Measurements from ENCODE around the gene RFPL3.
"Not testable (repeated sequence)": the region's sequence is repeated elsewhere in the genome, so short reads cannot be mapped to it uniquely, and the experiment has no call there.

RFPL3 gene

GRCh38 chr22:32331236-32331917 lies 26.3 kb upstream of the RFPL3 start:
- peaks cover 9% of the 10 kb centered on the region for H3K4me1 ChIP-seq (ENCODE audit: control insufficient read depth, insufficient read depth, low read length)
- peaks cover 11% of the 10 kb centered on the region; the same call in 1 of the 2 replicates for H3K9me3 ChIP-seq (ENCODE audit: control insufficient read depth, insufficient read depth, low read depth, low read length)
- no peaks in the 10 kb centered on the region for H3K36me3 ChIP-seq (ENCODE audit: control insufficient read depth, insufficient read depth, low read length)
- no peak overlapping the region for H3K27ac ChIP-seq (ENCODE audit: low read depth, low read length)
- H3K4me3 ChIP-seq (ENCODE audit: low read depth, low read length) = no peak overlapping the region
- H3K9ac ChIP-seq (ENCODE audit: low read length) = no peak overlapping the region
- H3K27me3 ChIP-seq (ENCODE audit: control insufficient read depth, insufficient read depth, low read length) = no peaks in the 10 kb centered on the region

- no peak overlapping the region for H3K4me3 ChIP-seq (ENCODE audit: low read depth, low read length)
- H3K4me1 ChIP-seq (ENCODE audit: control insufficient read depth, insufficient read depth, low read length) = peaks cover 11% of the 10 kb centered on the region
- no peak overlapping the region for H3K9ac ChIP-seq (ENCODE audit: low read length)
- no peaks in the 10 kb centered on the region for H3K27me3 ChIP-seq (ENCODE audit: control insufficient read depth, insufficient read depth, low read length)
- H3K27ac ChIP-seq (ENCODE audit: low read depth, low read length) = no peak overlapping the region
- H3K9me3 ChIP-seq (ENCODE audit: control insufficient read depth, insufficient read depth, low read depth, low read length) = peaks cover 4% of the 10 kb centered on the region; the same call in 1 of the 2 replicates
- no peaks in the 10 kb centered on the region for H3K36me3 ChIP-seq (ENCODE audit: control insufficient read depth, insufficient read depth, low read length)
Observed at GRCh38 chr22:32331918-32332725, 25.5 kb upstream of the RFPL3 start.

- Histone ChIP-seq H3K9ac (ENCODE audit: low read length) (no peak overlapping the region), H3K4me3 (ENCODE audit: low read depth, low read length) (no peak overlapping the region), H3K27ac (ENCODE audit: low read depth, low read length) (no peak overlapping the region), H3K9me3 (ENCODE audit: control insufficient read depth, insufficient read depth, low read depth, low read length) (0 out of 2 replicates have a peak, but pooled peaks cover 3% of the 10 kb centered on the region), H3K27me3 (ENCODE audit: control insufficient read depth, insufficient read depth, low read length) (no peaks in the 10 kb centered on the region), H3K36me3 (ENCODE audit: control insufficient read depth, insufficient read depth, low read length) (no peaks in the 10 kb centered on the region), H3K4me1 (ENCODE audit: control insufficient read depth, insufficient read depth, low read length) (peaks cover 11% of the 10 kb centered on the region)
Observed at GRCh38 chr22:32333141-32333768, 24.4 kb upstream of the RFPL3 start.

DNA sequence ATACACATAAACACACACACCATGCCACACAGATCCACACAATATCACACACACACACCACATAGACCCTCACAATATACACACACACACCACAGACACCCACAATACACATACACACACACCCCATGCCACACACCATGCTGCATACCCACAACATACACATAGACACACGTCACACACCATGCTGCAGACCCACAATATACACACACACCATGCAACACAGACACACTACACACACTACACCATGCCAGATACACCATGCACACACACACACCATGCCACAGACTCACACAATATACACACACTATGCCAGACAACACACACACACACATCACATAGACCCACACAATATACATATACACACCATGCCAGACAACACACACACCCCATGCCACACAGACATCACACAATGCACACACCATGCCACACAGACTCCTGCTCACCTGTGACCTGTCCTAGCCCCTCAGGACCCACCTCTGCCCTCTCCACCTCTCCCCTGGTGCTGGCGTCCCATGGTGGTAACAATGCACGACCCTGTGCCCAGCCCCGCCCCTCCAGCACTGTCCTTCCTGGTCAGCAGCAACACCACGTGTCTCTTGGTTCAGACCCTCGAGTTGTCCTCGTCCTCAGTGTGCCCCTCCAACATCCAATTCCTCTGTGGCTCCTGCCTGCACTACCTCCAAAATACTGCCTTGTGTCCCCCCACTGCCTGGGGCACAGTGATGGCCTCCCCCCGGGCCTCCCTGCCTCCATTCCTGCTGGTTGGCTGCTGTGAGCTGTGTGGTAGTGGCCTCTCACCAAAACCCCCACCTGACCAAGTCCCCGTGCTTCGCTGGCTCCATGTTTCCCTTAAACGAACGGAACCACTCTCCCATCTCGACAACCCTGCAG lies 23.7 kb upstream of the RFPL3 start:
- no peak overlapping the region for H3K9ac ChIP-seq (ENCODE audit: low read length)
- H3K36me3 ChIP-seq (ENCODE audit: control insufficient read depth, insufficient read depth, low read length) = no peaks in the 10 kb centered on the region
- no peak overlapping the region for H3K27ac ChIP-seq (ENCODE audit: low read depth, low read length)
- H3K4me3 ChIP-seq (ENCODE audit: low read depth, low read length) = no peak overlapping the region
- H3K27me3 ChIP-seq (ENCODE audit: control insufficient read depth, insufficient read depth, low read length) = no peaks in the 10 kb centered on the region
- H3K4me1 ChIP-seq (ENCODE audit: control insufficient read depth, insufficient read depth, low read length) = peaks cover 11% of the 10 kb centered on the region
- H3K9me3 ChIP-seq (ENCODE audit: control insufficient read depth, insufficient read depth, low read depth, low read length) = no peaks in the 10 kb centered on the region

DNA sequence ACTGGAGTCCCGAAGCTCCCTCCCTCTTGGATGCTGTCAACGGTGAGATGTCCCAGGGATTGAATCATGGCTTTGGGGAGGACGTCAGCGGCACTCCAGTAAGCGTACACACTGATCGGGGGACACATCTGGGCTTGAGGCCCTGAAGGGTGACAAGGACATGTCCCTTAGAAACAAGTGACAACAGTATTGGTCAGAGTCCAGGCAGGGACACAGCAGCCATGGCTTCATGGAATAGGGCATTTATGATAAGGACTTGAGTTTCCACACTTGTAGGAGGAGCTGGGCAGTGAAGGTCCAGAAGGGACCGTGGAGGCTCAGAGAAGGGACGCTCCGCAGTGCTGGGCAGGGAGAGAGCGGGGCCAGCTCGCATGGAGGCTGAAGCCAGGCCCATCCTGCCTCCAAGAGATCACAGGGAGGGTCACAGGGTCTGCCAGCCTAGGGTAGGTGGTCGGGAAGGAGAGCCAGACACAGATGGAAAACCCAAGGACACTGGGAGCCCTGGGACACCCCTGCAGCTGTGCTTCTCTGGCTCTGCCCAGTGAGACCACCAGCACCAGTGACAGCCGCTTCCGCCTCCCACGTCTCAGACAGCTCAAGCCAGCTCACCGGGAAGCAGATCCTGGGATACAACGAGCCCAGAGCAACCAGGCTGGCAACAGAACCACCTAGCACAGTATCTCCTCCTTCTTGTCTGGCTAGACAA lies 22.9 kb upstream of the RFPL3 start:
- H3K36me3 ChIP-seq (ENCODE audit: control insufficient read depth, insufficient read depth, low read length) = no peaks in the 10 kb centered on the region
- no peaks in the 10 kb centered on the region for H3K9me3 ChIP-seq (ENCODE audit: control insufficient read depth, insufficient read depth, low read depth, low read length)
- no peak overlapping the region for H3K9ac ChIP-seq (ENCODE audit: low read length)

DNA sequence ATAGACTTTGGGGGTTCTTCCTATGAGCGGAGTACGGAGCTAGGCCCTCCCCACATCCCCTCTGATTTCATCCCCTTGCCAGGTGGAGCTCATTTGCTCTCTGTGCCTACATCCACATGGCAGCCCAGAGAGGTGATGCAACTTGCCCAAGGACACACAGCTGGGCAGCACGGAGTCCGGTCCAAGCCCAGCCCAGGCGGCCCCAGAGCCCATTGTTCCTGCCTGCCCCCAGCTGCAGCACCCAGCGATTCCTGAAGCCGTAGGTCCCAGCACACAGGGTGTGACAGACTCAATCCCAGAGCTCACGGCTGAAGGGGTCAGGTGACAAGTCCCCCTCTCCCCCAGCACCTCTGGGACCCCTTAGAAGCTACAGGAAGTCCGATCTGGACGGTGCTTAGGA lies 22.2 kb upstream of the RFPL3 start:
- no peak overlapping the region for H3K4me3 ChIP-seq (ENCODE audit: low read depth, low read length)

More for the DNA sequence above, 22.9 kb upstream of the RFPL3 start:
- Histone ChIP-seq H3K4me1 (ENCODE audit: control insufficient read depth, insufficient read depth, low read length) (peaks cover 11% of the 10 kb centered on the region), H3K27ac (ENCODE audit: low read depth, low read length) (no peak overlapping the region), H3K27me3 (ENCODE audit: control insufficient read depth, insufficient read depth, low read length) (no peaks in the 10 kb centered on the region), H3K4me3 (ENCODE audit: low read depth, low read length) (no peak overlapping the region)

DNA sequence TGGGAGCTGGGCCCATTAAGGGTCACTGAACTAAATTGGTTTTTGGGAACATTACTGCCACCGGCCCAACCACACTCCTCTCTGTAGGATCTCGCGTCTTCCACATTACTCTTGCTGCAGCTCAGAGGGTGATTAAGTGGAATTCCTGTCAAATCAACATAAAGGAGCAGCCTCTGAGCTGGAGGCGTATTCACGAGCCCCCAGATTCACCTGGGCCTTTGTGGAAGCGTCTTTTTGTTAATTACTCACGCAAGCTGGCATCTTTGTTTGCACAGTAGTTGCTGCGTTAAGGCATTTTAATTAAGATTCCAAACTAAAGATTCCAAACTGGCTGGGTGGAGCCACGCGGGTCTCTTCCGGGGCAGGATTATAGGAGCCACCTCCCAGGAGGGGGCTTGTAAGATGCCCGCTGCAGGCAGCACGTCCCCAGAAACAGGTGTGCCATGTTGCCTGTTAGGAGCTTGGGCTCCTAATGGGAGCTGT lies 21.5 kb upstream of the RFPL3 start:
- peaks cover 11% of the 10 kb centered on the region for H3K4me1 ChIP-seq (ENCODE audit: control insufficient read depth, insufficient read depth, low read length)
- H3K9me3 ChIP-seq (ENCODE audit: control insufficient read depth, insufficient read depth, low read depth, low read length) = no peaks in the 10 kb centered on the region
- no peak overlapping the region for H3K9ac ChIP-seq (ENCODE audit: low read length)
- H3K27ac ChIP-seq (ENCODE audit: low read depth, low read length) = no peak overlapping the region
- H3K4me3 ChIP-seq (ENCODE audit: low read depth, low read length) = no peak overlapping the region
- no peaks in the 10 kb centered on the region for H3K36me3 ChIP-seq (ENCODE audit: control insufficient read depth, insufficient read depth, low read length)
- 0 out of 2 replicates have a peak, but pooled peaks cover 9% of the 10 kb centered on the region for H3K27me3 ChIP-seq (ENCODE audit: control insufficient read depth, insufficient read depth, low read length)

More for the DNA sequence above, 22.2 kb upstream of the RFPL3 start:
- no peaks in the 10 kb centered on the region for H3K9me3 ChIP-seq (ENCODE audit: control insufficient read depth, insufficient read depth, low read depth, low read length)
- 0 out of 2 replicates have a peak, but pooled peaks cover 4% of the 10 kb centered on the region for H3K27me3 ChIP-seq (ENCODE audit: control insufficient read depth, insufficient read depth, low read length)
- peaks cover 11% of the 10 kb centered on the region for H3K4me1 ChIP-seq (ENCODE audit: control insufficient read depth, insufficient read depth, low read length)
- no peak overlapping the region for H3K27ac ChIP-seq (ENCODE audit: low read depth, low read length)
- H3K36me3 ChIP-seq (ENCODE audit: control insufficient read depth, insufficient read depth, low read length) = no peaks in the 10 kb centered on the region
- H3K9ac ChIP-seq (ENCODE audit: low read length) = no peak overlapping the region

GRCh38 chr22:32336771-32337424 lies 20.8 kb upstream of the RFPL3 start:
- H3K27ac ChIP-seq (ENCODE audit: low read depth, low read length) = no peak overlapping the region
- 0 out of 2 replicates have a peak, but pooled peaks cover 9% of the 10 kb centered on the region for H3K27me3 ChIP-seq (ENCODE audit: control insufficient read depth, insufficient read depth, low read length)
- no peak overlapping the region for H3K9ac ChIP-seq (ENCODE audit: low read length)
- H3K4me1 ChIP-seq (ENCODE audit: control insufficient read depth, insufficient read depth, low read length) = peaks cover 11% of the 10 kb centered on the region
- no peaks in the 10 kb centered on the region for H3K36me3 ChIP-seq (ENCODE audit: control insufficient read depth, insufficient read depth, low read length)
- no peak overlapping the region for H3K4me3 ChIP-seq (ENCODE audit: low read depth, low read length)
- no peaks in the 10 kb centered on the region for H3K9me3 ChIP-seq (ENCODE audit: control insufficient read depth, insufficient read depth, low read depth, low read length)

- not testable (repeated sequence) for H3K9me3 ChIP-seq (ENCODE audit: control insufficient read depth, insufficient read depth, low read depth, low read length); H3K9ac ChIP-seq (ENCODE audit: low read length); H3K36me3 ChIP-seq (ENCODE audit: control insufficient read depth, insufficient read depth, low read length); H3K27ac ChIP-seq (ENCODE audit: low read depth, low read length); H3K4me3 ChIP-seq (ENCODE audit: low read depth, low read length); H3K27me3 ChIP-seq (ENCODE audit: control insufficient read depth, insufficient read depth, low read length)
- peaks cover 11% of the 10 kb centered on the region for H3K4me1 ChIP-seq (ENCODE audit: control insufficient read depth, insufficient read depth, low read length)
Observed at GRCh38 chr22:32337425-32337824, 20.2 kb upstream of the RFPL3 start.
